A172 (cell line): Measurements from ENCODE around the gene MRPL53. TPM values are rescaled to one million over a fixed set of nuclear protein-coding genes. Genes with fewer than 3 reads are reported as not detected.
A peak's percentile ranks its signal among the peaks of the same experiment; 100 is the strongest.
"Not testable (repeated sequence)": the region's sequence is repeated elsewhere in the genome, so short reads cannot be mapped to it uniquely, and the experiment has no call there.

Source experiments
- DNase-seq: peaks from one replicate; pipeline ENCODE4 v3.0.0-alpha.2; 2015; ENCODE audit warnings: low spot score
- total RNA-seq: library from RNA; depleted of rRNA; stranded (reverse); fragments of >200 nt; shearing (Covaris generic); gene quantifications from 2 replicates; pipeline ENCODE4 v1.2.3, GENCODE V29; 2014

The MRPL53 gene
- total RNA-seq, 1 experiment from 2014 or later: 30.2 TPM

DNA sequence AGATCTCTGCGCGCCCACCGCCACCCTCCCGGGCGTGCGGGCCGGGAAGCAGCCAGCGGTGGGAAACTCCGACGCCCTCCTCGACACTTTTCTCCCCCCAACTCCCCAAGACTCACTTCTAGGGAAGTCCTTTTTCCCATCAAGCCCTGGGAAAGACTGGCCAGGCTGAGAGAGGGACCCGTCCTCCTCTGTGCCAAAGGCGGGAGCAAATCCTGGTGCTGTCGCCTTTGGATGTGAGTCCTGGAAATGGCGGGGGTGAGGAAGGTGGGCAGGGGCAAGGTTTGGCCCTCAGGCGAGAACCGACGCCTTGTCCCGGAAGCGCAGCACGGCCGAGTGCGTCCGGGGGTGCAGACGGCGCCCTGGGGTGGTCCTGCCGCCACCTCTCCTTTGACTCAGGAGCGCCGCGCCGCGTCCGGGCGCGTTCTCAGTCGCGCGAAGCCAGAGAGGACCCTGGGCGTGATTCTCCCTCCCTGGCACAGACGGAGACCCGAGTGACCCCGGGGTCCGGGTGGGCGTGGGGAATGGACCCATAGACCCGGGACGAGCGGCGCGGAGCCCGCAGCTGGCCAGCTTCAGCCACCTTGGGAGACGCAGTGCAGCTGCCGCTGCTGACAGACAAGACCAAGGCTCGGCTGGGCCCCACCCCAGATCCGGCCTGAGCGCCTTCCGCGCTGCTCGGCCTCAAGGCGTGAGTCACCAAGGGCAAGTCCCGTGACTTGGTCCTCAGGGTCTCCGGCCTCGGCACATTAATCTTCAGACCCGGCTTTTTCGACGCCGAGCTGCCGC, 30.4 kb upstream of the MRPL53 start:
- peak; percentile 42 for DNase-seq

- no peak for DNase-seq
These were observed 29.8 kb upstream of the MRPL53 start for GRCh38 chr2:74502147-74502719.

GRCh38 chr2:74501335-74502071, 29.0 kb upstream of the MRPL53 start:
- no peak for DNase-seq

DNA sequence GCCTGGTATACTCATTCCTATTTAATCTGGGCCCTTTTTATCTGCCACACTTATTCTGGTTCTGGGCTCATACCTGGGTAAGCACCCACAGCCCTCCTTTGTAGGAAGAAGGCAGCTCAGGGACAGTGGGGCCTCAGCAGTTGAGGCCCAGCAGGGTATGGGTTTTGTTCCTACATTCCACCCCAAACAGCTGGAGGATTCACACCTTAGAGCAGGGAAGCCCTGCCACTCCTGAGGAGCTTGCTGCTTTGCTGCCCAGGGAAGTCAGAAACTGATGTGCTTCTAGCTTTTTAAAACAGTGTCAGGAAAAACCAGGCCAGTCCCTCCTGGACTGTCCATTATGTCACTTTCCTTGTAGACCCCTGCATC, 28.1 kb upstream of the MRPL53 start:
- DNase-seq: no peak

GRCh38 chr2:74499940-74500577, 27.6 kb upstream of the MRPL53 start:
- DNase-seq: no peak

DNA sequence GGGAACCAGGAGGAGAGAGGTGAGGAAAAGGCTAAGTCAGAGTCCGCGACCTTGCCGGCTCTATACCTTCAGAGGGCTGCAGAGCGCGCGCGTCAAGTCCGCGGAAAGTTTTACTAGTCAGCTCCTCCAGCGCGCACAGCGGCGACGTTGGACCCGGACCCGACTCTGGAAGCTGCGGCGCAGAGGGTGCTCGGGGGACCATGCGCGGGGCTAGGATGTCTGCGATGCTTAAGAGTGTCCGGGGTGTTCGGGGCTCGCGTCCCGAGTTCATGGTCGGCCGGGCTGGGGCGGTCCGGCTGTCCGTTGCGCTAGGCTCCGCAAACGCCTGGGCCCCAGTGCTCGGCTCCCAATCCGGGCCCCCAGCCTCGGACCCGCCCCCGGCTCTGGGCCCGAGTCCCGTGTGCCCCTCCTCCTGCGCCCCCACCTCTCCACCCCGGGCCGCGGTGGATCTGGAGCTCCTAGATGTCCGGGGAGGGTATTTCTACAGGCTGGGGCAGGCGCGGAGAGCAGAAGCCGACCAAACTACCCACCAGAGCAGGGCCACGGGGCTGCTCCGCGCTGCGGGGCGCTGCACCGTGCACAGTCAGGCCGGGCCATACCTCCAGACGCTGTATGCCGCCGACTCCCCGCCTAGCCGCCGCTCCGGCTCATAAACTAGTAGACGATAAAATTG, 26.9 kb upstream of the MRPL53 start, which contains the start of gene LBX2:
Gene LBX2 (minus strand): TSS at position 337 of the 673 bp plus-strand sequence. CDS start 66 bp downstream, at position 271.
- DNase-seq: no peak

DNA sequence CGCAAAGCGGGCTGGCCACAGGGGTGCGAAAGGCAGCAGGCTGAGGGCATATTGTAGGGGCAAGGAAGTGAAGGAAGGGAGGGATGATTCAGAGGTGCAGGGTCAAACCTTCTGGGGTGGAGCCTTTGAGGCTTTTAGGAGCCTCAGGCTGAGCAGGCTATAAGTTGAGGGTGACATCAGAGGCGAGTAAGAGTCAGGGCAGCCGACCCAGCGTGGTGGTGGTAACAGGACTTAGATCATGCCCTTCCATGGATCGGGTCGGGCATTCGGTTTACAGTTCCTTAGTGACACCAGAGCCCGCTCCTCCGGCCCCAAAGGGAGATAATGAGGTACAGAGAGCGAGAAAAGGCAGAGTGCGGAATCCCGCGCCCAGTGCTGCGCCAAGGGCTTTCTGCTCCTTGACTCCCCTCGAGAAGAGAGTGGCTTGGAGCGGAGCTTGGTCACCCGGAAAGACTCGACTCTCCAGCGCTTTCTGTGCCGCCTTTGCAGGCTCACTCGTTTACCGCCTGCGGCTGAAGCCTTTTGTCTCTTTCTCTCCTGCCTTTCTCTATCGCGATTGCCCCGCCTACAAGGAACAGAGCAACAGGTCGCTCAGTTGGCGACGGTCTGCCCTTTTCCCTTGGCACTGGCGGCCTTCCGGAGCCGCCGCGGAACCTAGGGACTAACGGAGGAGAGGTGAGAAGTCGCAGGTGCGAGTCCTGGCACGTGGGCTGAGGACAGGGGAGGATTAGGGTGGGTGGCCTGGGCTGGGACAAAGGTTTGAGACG, 26.2 kb upstream of the MRPL53 start:
- no peak for DNase-seq

DNA sequence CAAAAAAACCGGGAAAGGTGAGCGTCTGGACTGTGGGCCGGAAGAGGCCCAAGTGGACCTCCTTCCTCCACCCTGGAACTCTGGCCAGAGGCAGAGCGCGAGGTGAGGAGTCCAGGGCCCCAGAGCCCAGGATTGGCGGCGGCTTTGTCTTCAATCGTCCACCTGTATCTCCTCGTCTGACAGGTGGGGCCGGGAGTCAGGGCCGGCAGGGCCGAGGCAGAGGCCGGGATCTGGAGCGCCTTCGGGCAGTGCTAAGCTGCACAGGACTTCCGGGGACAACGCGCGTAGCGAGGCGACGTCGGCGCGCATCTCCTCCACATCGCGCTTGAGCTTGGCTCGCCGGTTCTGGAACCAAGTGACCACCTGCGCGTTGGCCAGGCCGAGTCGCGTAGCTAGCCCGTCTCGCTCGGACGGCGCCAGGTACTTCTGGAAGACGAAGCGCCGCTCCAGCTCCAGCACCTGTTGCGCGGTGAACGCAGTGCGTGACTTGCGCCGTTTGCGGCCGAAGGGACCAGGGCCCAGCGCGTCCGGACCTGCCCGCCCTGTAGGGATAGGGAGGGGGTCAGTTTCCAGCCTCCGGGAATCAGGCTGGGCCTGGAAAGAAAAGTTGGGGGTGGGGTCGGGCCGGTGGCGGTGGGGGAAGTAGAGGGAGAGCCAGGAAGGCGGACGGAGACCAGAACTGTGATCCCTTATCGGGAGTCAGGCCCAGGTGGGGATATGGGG, 25.5 kb upstream of the MRPL53 start:
- no peak for DNase-seq

GRCh38 chr2:74496997-74497776, 24.7 kb upstream of the MRPL53 start:
- no peak for DNase-seq

DNA sequence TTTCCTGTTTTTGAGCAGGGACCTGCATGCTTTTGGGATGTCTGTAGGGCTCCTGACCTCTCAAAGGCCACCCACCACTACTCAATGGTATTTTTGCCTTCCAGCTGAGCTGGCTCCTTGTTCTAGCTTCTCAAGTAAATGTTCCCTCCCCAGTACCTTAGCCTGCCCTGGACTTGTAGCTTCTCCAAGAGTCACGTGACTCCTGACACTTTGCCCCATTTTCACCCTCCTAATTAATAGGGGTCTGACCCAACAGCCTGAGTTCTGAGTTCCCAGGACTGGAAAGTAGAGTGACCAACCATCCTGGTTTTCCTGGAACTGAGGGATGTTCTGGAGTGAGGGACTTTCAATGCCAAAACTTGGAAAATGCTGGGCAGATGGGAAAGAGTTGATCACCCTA, 23.0 kb upstream of the MRPL53 start:
- DNase-seq: no peak

DNA sequence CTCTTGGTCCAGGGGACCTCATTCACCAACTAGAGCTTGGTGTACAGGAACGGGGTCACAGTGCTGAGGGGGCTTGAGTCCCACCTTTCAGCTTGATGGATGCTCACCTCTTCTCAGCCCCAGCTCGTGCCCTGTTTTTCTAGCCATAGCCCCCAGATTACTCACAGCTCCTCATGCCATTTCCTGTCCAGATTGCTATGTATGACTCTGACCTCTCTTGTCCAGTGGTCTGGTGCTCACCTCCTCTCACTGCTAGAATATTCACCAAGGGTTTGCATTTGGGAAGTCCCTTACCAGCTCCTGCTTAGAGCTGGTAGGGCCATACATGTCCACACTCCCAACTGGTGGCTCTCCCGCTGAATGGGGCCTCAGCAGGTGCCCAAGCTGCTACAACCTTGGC, 21.1 kb upstream of the MRPL53 start:
- no peak for DNase-seq

DNA sequence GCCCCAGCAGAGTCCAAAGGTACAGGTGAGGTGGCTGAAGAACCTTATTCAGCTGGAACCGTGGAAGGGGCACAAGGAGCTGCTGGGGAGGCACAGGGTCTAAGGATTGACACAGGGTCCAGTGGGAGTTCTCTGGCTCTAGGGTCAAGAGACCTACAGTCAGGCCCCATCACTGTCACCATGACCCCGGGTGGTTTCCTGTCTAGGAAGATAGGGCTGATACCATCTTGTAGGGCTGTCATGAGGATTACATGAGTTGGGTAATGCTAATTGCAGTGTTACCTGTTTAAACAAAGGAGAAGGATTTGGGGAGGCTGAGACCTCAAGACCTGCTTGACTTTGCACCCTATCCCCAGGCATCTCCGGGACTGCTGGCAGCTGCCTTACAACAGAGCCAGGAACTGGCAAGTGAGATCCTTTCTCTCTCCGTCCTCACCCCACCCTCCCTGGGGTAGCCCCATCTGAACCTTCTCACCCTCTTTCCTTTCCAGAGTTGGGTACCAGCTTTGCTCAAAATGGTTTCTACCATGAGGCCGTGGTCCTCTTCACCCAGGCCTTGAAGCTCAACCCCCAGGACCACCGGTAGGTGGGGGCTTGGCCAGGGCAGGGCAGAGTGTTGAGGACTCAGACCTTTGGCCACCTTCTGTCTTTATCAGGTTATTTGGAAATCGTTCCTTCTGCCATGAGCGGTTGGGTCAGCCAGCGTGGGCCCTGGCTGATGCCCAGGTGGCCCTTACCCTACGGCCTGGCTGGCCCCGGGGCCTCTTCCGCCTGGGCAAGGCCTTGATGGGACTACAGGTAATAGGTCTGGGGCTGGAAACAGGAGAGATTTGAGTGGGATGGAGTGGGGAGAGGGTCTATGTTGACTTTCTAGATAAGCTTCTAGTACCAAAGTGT, 19.4 kb upstream of the MRPL53 start:
- no peak for DNase-seq

- no peak for DNase-seq
These were observed 17.4 kb upstream of the MRPL53 start for GRCh38 chr2:74489906-74490305.

DNA sequence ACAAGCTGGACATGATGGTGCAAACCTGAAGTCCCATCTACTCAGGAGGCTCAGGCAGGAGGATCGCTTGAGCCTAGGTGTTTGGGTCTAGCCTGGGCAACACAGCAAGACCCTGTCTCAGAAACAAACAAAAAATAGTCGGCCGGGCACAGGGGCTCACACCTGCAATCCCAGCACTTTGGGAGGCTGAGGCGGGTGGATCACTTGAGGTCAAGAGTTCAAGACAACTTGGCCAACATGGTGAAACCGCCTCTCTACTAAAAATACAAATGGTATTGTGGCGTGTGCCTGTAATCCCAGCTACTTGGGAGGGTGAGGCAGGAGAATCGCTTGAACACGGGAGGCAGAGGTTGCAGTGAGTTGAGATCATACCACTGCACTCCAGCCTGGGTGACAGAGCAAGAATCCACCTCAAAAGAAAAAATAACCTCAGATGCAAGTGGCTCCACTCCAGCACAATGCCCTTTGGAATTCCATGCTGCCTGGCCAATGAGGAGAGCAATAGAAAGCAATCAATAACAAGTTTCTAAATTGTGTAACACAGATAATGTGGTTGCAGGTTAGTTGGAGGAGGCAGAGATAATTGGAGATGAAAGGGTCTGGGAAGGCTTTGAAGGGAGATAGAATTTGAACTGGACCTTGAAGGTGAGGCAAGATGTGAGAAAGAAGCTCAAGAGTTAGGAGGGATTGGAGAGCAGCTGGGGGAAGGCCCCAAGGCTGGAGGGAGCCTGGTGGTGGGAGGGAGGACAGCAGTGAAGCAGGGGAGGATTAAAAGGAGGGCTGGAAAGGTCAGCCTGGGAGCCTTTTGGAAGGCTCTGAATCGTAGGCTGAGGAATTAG, 16.4 kb upstream of the MRPL53 start:
- no peak for DNase-seq

- DNase-seq: no peak
These were observed 13.7 kb upstream of the MRPL53 start for GRCh38 chr2:74486141-74486540.

DNA sequence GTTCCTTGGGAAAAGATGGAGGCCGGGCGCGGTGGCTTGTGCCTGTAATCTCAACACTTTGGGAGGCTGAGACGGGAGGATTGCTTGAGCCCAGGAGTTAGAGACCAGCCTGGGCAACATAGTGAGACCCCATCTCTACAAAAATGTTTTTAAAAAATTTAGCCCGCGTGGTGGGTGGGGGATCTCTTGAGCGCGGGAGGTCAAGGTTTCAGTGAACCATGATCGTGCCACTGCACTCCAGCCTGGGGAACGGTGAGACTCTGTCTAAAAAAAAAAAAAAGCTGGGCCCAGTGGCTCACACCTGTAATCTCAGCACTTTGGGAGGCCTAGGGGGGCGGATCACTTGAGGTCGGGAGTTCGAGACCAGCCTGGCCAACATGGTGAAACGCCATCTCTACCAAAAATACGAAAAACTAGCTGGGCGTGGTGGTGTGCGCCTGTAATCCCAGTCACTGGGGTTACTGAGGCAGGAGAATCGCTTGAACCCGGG, 11.2 kb upstream of the MRPL53 start:
- not testable (repeated sequence) for DNase-seq
